HG03520 (cell line): ENCODE measurements around the gene SFI1.
"Not testable (repeated sequence)": the region's sequence is repeated elsewhere in the genome, so short reads cannot be mapped to it uniquely, and the experiment has no call there.

Experiments used
- ATAC-seq: cut with Tn5 transposase; IDR thresholded peaks from one replicate; pipeline ENCODE4 v1.9.1; 2021; ENCODE audit warnings: mild to moderate bottlenecking, moderate library complexity; ENCODE audit not compliant: unreplicated experiment

The SFI1 gene

DNA sequence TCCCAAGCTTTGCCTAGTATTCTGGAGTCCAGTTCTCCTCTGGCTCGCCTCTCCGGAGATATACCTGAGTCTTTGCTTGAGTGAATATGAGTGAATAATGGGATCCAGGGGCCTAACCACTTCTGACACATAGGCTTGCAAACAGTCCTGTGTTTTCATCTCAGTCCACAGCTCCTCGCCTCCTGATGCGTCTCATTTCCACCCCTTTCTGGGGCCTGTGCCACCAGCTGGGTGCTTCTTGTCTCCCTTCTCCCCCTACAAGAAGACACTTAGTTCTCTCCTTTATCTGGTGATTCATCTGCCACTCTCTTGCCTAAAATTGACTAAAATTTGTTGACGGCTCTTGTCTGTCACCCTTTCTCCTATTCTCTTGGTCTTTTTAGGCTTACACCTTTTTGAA, 44.6 kb downstream of the SFI1 start:
- no peak for ATAC-seq

DNA sequence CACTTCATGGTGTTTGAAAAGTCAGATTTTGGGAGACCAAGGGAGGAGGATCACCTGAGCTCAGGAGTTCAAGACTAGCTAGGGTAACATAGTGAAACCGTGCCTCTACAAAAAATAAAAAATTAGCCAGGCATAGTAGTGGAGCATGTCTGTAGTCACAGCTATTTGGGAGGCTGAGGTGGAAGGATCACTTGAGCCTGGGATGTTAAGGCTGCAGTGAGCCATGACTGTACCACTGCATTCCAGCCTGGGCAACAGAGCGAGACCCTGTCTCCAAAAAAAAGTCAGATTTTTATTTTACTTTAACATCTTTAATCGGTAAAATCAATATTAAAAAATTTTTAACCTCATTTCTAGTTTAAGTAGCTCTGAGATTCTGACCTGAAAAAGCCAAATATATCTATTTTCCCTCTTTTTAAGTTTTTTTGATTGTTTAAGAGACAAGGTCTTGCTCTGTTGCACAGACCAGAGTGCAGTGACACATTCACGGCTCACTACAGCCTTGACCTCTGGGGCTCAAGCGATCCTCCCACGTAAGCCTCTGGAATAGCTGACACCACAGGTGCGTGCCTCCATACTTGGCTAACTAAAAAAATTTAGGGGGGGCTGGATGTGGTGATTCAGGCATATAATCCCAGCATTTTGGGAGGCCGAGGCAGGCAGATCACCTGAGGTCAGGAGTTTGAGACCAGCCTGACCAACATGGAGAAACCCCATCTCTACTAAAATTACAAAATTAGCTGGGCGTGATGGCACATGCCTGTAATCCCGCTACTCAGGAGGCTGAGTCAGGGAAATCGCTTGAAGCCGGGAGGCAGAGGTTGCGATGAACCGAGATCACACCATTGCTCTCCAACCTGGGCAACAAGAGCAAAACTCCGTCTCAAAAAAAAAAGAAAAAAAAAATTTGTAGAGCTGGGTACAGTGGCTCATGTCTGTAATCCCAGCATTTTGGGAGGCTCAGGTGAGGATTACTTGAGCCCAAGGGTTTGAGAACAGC, 48.4 kb downstream of the SFI1 start:
- no peak for ATAC-seq

DNA sequence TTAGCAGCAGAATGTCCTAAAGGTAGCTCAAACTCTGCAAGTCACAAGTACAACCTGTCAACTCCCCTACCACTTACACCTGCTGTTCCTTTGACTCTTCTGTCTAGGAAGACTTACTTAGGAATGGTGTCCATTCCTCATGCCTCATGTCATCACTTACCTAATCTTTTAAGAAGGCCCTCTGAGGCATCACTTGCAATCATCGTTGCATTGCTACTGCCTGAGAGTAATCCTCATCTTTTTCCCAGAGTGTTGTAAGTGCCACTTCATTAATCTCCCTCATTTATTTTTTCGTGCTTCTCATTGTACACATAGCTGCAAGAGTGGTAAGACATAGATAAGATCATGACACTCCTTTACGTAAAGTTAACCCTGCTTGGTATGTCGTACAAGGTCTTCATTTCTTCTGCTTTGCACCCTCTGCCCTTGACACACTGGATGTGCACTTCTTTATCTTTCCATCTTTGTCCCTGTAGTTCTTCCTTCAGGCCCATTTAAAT, 54.6 kb downstream of the SFI1 start:
- no peak for ATAC-seq

DNA sequence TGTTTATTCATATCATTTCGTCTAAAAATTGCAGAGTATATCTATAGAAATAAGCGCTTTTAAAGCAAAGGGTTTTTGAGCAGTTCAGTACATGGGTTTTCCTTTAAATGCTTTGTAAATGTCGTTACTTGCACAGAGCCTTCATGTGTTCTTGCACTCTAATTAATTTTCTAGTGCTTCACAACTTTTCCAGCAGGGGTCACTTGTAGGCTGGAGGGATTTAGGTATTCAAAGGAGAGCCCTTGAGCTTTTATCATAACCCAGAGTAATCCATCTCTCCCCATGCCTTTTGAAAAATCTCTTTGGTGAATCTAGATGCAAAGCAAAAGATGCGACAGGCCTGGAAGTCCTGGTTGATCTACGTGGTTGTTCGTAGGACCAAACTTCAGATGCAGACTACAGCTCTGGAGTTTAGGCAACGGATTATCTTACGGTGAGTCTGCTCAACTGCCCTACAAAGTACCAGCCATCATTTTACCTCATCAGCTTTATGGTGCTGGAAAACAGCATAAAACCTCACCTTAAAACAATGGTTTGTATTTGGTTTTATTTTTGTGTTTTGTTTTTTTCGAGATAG, 60.4 kb downstream of the SFI1 start:
- no peak for ATAC-seq

DNA sequence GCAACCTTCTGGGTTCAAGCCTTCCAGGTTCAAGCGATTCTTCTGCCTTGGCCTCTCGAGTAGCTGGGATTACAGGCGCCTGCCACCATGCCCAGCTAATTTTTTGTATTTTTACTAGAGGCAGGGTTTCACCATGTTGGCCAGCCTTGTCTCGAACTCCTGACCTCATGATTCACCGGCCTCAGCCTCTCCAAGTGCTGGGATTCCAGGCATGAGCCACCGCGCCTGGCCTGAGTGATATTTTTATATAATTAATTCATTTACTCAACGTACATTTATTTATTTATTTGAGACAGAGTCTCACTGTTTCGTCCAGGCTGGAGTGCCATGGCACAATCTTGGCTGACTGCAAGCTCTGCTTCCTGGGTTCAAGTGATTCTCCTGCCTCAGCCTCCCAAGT, 62.2 kb downstream of the SFI1 start:
- not testable (repeated sequence) for ATAC-seq

DNA sequence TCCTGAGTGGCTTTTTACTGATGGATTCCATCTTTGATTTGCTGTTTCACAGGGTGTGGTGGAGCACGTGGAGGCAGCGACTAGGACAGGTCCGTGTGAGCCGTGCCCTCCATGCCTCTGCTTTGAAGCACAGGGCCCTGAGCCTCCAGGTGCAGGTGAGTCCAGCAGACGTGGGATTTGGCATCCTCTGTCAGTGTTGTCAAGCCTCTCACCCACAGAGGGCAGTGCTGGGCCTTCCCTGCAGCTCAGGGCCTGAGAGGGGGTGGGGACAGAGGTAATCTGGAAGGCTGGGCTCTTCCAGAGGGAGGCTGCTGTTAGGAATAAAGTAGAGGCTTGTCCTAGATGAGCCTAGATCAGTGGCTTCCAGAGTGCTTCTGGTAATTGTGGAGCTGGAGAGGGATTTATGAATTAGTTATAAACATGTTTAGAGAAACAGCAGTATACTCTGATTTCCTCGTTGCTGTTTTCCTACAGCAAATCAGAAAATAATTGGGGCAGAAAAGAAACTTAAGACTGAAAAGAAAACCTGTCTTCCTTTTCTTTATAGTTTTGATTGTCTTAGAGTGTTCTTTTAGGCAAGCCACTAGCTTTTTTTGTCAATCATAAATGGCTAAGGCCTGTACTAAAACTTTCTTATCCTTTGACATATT, 65.0 kb downstream of the SFI1 start:
- no peak for ATAC-seq

DNA sequence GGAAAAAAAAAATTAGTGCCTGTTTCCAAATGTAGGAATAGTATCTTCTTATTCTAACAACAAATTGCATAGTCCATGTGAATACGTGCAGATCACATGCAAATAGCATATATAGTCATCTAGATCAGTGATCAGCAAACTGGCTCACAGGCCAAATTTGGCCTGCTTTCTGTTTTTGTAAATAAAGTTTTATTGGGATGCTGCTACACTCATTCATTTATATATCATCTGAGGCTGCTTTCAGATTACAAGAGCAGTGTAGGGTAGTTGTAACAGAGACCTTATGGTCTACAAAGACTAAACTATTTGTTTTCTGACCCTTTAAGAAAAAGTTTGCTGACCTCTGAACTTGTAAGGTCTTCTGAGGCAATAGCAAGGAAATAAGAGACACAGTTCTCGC, 65.6 kb downstream of the SFI1 start:
- ATAC-seq, result no peak

DNA sequence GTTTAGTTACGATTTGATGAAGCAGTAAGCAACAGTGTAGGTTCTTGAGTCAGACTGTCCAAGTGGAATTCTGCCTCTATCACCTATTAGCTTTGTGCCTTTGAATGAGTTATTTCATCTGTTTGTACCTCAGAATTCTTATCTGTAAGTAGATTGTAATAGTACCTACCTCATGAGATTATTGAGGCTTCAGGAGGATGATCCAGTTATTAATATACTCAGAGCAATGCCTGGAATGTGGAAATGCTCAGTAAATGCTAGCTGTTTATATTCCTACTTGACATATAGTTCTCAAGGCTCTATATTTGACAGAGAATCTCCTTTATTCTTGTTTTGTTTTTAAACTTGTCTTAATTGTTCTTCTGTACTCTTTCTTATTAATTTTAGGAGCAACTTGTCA, 70.1 kb downstream of the SFI1 start:
- no peak for ATAC-seq

DNA sequence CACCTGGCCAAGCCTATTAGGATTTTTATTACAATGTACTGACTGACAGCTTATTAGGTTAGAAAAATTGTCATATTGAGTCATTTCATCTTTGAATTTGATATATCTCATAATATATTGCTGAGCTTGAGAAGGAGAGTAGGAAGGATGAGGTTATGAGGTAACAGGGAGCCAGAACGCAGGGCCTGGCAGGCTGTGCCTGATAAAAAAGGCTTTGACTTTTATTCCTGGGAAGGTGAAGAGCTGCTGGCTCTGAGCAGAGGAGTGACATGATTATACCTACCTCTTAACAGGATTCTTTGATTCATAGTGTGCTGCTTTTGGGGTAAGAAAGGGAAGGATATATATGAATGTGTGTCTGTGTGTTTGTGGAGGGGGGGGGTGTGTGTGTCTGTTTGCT, 70.9 kb downstream of the SFI1 start:
- ATAC-seq, result no peak

DNA sequence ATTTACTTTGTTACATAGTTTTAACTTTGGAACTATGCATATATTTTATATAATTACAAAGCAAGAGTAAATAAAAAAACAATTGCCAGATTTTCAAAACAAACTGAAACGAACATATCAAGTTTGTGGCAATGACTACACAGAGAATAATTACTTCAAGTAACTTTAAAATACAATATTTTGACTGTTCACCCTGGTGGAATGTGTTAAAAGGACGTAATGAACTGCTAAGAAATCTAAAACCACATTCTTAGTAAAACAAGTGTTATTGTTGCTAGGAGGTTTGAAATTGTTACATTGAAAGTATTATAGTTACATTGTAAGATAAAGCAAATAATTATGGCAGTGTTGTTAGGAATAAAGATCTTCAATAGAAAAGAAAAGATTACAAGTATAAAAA, 71.4 kb downstream of the SFI1 start:
- no peak for ATAC-seq

DNA sequence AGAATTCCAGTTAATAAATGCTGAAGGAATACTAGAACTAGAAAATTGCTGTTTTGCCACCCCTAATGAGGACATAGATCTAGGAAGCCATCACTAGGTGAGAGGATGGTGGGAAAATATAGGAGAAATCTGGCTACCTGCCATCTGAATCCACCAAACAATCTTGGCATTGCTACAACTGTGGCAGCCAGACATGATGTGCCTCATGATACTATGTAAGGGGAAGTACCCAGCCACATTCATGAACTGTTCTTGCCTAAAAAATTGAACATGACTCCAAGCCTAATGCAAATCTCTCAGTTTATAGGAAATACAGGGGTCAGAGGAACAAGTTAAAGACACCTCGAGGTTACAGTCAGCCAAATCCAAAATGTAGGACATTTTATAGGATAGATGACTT, 72.8 kb downstream of the SFI1 start:
- no peak for ATAC-seq

DNA sequence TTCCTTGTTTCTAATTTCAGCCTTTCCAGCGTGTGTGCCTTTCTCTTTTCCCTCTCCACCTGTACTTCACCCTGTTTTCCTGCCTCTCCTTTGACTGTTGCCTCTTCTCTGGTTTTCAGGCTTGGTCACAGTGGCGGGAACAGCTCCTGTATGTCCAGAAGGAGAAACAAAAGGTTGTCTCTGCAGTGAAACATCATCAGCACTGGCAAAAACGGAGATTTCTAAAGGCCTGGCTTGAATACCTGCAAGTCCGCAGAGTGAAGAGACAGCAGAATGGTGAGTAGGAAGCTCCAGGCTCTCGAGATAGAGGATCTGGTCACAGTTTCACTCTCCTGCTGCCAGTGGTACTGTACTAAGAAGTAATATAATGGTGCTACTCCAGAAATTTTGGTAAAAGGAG, 76.6 kb downstream of the SFI1 start:
- no peak for ATAC-seq

DNA sequence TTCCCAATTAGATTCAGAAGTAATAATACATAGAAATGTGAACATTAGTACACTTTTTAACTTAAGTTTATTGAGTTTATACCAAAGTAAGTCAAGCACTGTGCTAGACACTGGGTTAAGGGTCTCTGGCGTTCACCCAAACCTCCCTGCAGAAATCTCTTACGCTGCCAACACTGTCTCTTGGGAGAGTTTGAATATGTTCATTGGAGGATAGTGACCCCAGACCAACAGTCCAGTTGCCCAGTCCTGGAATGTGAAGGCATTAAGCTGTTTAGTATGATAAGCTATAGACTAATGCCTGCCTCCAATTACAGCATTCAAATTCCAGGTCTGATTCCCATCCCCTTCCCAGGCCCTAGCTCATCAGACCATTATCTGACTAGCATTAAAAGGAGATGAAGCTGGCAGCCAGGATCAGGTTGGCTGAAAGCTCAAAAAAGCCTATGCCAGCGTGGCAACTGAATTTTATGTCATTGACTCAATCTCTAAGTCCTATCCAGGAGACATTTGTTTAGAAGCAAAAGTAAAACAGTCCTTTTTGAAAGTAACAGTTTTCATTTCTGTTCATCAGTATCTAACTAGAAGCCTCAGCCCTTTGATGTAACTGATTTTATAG, 77.8 kb downstream of the SFI1 start:
- ATAC-seq, result no peak

DNA sequence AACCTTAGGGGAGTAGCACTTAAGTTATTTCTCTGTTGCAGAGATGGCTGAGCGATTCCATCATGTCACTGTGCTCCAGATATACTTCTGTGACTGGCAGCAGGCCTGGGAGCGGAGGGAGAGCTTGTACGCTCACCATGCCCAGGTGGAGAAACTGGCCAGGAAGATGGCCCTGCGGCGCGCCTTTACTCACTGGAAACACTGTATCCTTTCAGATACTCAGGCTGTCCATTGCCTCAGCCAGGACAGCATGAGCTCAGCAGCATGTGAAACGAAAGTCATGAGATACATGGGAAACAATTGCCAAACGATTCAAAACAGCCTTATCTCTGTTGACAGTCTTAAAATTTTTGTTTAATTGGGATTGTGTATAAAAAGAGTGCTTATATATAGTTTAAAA, 78.9 kb downstream of the SFI1 start:
- no peak for ATAC-seq

DNA sequence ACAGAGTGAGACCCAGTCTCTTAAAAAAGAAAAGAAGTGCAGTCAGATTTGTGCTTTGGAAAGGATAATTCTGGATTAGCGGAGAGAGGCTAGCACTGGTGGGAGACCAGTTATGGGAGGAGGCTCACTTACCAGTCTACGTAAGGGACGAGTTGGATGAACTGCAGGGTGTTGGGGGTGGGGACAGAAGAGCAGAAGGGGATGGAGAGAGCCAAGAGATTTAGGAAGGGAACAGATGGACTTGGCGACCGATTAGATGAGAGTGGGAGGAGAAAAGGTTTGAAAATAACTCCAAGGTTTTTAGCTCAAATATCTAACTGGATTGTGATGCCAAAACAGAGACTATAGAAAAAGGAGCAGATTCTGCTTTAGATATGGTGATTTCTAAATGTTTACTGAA, 81.4 kb downstream of the SFI1 start:
- ATAC-seq, result no peak

DNA sequence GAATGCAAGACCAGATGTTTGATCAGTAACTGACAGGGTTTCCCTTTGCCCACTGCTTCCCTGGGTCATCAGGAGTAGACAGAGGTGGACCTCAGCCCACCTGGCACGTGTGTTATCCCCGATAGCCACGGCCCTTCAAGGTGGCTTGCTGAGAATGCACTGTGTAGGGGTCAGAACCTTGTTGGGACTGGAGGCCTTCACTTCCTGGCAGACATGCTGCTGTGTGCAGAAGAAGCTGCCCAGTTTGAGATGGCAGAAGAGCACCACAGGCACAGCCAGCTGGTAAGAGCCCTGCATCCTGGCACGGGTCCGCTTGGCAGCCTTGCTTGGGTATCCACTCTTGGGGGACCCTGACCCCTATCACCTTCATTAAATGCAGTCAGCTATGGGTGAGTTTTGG, 81.8 kb downstream of the SFI1 start:
- no peak for ATAC-seq

DNA sequence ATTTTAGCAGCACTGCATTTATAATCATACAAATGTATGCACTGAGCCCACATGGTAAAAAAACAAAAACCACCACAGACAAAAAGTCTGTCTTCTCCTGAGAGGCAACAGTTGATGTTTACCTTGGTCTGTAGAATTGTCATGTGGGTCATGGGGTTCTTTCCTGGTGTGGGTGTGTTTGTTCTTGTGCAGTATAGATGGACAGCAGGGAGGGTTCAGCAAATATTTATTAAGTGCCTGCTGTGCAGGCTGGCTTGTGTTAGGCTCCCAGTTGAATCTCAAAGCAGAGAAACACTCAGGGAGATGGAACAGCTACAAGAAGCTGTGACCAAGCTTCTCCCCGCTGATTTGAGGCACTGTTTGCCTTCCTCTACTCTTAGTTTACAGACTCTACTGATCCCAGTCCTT, 83.5 kb downstream of the SFI1 start:
- ATAC-seq, result no peak

DNA sequence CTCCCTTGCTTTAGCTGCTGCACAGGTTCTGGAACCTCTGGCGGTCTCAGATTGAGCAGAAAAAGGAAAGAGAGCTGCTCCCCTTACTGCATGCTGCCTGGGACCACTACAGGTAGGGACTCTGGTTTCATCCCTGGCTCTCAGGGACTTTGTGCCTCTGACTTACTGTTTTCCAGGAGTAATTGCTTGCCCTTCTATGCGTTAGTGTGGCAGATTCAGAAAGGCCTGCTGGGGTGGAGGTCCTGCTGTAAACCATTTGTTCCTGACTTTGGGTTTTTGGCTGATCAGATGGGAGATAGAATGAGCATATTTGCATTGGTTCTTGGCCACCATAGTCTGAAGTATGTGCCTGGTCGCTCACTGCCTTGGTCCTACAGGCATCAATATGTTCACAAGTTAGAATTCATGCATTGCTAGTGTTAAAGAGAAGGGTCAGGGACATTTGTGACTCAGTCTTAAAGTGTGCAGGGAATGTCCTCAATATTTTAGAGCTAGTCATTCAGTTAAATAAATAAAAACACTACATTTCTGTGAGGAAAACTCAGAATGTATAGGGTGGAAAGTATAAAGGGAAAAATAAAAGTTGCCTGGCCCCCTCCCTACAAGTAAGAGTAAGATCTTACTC, 87.6 kb downstream of the SFI1 start:
- no peak for ATAC-seq

DNA sequence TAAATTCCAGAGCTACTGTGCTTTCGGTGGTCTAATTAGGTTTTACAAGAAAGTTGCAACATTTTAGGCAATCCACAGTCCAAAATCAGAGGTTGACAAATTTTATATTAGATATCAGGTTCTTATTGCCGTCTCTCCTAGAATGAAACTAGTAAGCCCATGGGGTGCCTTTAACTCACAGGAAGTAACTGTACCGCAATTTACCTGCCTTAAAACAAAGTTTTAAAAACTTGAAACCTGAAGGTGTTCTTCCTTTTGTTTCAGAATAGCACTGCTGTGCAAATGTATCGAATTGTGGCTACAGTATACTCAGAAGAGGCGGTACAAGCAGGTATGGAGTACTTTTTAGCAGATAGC, 88.4 kb downstream of the SFI1 start:
- ATAC-seq, result no peak

DNA sequence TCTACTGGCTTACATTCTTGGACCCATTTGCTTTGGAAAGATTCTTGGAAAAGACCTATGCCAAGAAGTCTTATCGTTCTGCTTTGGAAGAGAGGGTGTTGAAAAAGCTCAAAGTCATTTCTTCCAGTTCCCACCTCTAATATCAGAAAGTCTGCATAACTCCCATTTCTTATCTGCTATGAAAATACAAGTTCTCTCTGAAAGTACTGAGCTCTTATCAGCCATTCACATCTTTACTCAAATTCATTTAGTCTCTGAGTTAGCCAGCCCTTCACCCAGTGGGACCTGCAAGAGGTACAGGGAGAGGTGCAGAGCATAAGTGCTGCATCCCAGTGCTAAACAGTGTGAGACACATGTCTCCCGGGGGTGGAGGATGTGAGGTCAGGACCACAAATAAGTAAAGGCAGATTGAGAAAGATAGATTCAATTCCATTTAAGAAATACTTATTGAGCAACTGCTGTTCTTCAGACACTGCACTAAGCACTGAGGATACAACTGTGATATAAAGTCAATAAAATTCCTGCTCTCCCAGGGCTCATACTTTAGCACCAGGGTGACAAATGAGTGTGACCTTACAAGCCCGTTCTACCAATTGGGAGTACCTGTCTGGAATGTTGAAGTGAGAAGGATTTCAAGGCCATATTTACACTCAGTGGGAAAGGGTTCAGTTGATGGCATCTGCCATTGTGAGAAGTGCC, 89.0 kb downstream of the SFI1 start:
- no peak for ATAC-seq
